Measurements from ENCODE around the gene TRMT1L. TPM values are rescaled to one million over a fixed set of nuclear protein-coding genes. Genes with fewer than 3 reads are reported as not detected.

Gene TRMT1L
- total RNA-seq, 1 donor from 2014 or later: 20.3 TPM

DNA sequence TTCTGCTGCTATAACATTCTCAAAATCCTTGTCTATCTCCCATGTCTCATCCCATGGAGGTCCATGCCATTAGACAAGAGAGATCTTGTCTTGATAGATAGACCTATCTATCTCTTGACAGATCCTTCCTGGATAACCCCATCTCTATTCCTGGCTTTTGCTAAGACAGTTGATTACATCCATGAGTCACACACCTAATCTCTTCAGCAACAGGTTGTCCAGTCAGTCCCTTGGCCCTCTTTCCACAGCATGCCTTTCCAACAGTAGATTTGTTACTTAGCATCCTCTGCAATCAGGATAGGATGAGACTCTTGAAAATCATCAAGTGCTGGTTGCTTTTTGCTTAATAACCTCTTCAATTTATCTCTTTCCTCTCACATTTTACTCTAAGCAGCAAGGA lies 46.6 kb downstream of the TRMT1L start:
- no peak for DNase-seq (ENCODE audit: low read depth)
- no peaks in the 10 kb centered on the region for H3K36me3 ChIP-seq (ENCODE audit: control insufficient read depth, insufficient read depth, low read length)
- TF ChIP-seq, protein P1, sequence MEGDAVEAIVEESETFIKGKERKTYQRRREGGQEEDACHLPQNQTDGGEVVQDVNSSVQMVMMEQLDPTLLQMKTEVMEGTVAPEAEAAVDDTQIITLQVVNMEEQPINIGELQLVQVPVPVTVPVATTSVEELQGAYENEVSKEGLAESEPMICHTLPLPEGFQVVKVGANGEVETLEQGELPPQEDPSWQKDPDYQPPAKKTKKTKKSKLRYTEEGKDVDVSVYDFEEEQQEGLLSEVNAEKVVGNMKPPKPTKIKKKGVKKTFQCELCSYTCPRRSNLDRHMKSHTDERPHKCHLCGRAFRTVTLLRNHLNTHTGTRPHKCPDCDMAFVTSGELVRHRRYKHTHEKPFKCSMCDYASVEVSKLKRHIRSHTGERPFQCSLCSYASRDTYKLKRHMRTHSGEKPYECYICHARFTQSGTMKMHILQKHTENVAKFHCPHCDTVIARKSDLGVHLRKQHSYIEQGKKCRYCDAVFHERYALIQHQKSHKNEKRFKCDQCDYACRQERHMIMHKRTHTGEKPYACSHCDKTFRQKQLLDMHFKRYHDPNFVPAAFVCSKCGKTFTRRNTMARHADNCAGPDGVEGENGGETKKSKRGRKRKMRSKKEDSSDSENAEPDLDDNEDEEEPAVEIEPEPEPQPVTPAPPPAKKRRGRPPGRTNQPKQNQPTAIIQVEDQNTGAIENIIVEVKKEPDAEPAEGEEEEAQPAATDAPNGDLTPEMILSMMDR (IDR thresholded peaks at IDR 0.05; ENCODE audit: insufficient read depth, low read length, poor library complexity, severe bottlenecking): no peak
- H3K27me3 ChIP-seq (ENCODE audit: control insufficient read depth, insufficient read depth, low read length): no peaks in the 10 kb centered on the region
- H3K4me3 ChIP-seq (ENCODE audit: low read depth, low read length): no peak overlapping the region

DNA sequence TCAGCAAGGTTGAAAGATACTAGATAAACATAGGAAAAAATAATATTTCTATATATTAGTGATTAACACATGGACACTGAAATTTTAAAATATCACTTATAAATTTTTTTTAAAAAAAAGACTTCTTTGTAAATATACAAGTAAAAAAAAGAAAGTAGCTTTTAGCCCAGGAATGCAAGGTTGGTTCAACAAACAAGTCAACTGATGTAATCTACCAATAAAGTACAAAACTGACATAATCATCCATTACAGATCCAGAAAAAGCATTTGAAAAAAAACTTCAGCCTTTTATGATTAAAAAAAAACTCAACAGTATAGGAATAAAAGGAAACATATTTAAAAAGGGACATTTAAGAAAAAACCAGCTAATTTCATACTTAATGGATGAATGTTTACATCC lies 48.4 kb downstream of the TRMT1L start:
- Histone ChIP-seq H3K4me3 (ENCODE audit: low read depth, low read length) (no peak overlapping the region), H3K27me3 (ENCODE audit: control insufficient read depth, insufficient read depth, low read length) (no peaks in the 10 kb centered on the region), H3K36me3 (ENCODE audit: control insufficient read depth, insufficient read depth, low read length) (no peaks in the 10 kb centered on the region)
- no peak for DNase-seq (ENCODE audit: low read depth)
- TF ChIP-seq, protein P1 (IDR thresholded peaks at IDR 0.05; ENCODE audit: insufficient read depth, low read length, poor library complexity, severe bottlenecking): no peak

DNA sequence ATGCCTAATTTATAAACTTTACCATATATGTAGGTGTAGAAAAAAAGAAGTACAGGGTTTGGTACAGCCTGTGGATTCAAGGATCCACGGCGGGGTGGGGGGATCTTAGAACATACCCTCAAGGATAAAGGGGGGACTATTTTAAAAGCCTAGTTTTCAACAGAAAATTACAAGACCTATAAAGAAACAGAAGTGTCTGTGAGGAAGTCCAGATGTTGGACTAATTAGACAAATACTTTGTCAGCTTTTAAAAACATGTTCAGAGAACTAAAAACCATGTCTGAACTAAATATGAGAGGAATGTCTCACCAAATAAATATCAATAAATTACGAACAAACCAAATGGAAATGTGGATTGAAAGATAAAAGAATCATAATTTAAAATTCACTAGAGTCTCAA lies 51.6 kb downstream of the TRMT1L start:
- H3K36me3 ChIP-seq (ENCODE audit: control insufficient read depth, insufficient read depth, low read length): no peaks in the 10 kb centered on the region
- TF ChIP-seq, protein P1 (IDR thresholded peaks at IDR 0.05; ENCODE audit: insufficient read depth, low read length, poor library complexity, severe bottlenecking): no peak
- no peak overlapping the region for H3K4me3 ChIP-seq (ENCODE audit: low read depth, low read length)
- DNase-seq (ENCODE audit: low read depth): no peak
- H3K27me3 ChIP-seq (ENCODE audit: control insufficient read depth, insufficient read depth, low read length): no peaks in the 10 kb centered on the region

DNA sequence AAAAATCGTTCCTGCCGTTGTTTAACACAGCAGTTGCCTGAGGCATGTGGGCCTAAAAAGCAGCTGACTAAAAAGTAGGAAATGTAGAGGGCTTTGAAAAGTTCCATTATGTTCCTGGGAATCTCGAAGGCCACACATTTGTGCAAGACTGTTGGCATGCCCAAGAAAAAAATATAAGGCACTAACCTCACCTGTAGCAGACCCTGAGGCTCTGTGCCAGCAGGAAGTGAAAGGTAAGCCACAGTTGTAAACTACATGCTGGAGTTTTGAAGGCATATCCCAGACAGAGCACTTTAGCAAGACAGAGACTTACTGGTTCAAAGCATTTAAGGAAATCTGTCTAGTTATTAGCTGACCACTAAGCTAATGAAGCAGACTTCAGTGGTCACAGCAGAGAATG lies 52.7 kb downstream of the TRMT1L start:
- H3K27me3 ChIP-seq (ENCODE audit: control insufficient read depth, insufficient read depth, low read length): no peaks in the 10 kb centered on the region
- DNase-seq (ENCODE audit: low read depth): no peak
- TF ChIP-seq, protein P1 (IDR thresholded peaks at IDR 0.05; ENCODE audit: insufficient read depth, low read length, poor library complexity, severe bottlenecking): no peak
- H3K36me3 ChIP-seq (ENCODE audit: control insufficient read depth, insufficient read depth, low read length): no peaks in the 10 kb centered on the region
- no peak overlapping the region for H3K4me3 ChIP-seq (ENCODE audit: low read depth, low read length)

DNA sequence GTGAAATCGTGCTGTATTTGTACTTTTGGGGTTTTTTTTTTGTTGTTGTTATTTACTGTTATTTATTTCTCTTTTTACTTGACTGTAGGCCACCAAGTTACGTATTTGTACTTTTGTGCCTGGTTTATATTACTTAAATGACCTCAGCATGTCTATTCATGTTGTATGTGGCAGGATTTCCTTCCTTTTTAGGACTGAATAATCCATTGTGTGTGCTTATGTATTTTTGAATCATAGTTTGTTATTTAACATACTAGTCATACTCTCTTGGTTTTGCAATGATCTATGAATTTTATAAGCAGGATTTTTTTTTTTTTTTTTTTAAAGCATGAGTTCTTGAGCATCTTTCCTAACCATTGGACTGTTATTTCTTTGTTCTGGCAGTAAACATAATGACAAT lies 60.2 kb downstream of the TRMT1L start:
- H3K27me3 ChIP-seq (ENCODE audit: control insufficient read depth, insufficient read depth, low read length): no peaks in the 10 kb centered on the region
- DNase-seq (ENCODE audit: low read depth): no peak
- H3K4me3 ChIP-seq (ENCODE audit: low read depth, low read length): no peak overlapping the region
- TF ChIP-seq, protein P1 (IDR thresholded peaks at IDR 0.05; ENCODE audit: insufficient read depth, low read length, poor library complexity, severe bottlenecking): no peak
- no peaks in the 10 kb centered on the region for H3K36me3 ChIP-seq (ENCODE audit: control insufficient read depth, insufficient read depth, low read length)

DNA sequence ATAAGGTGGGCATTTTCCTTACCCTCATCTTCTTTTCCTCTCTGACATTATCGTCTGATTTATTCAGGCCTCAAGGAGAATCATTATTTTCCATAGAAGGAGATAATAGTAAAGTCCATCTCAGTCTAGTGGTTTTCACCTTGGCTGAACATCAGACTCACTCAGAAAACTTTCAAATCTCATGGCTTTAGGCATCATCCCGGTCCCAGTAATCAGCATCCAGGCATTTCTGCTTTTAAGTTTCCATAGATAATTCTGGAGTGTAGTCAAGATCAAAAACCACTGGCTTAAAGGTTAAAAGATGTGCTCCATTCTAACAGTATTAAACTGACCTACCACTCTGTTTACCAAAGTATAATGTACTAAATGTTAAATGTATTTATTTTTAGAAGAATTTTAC lies 62.0 kb downstream of the TRMT1L start:
- Histone ChIP-seq H3K4me3 (ENCODE audit: low read depth, low read length) (no peak overlapping the region), H3K27me3 (ENCODE audit: control insufficient read depth, insufficient read depth, low read length) (no peaks in the 10 kb centered on the region), H3K36me3 (ENCODE audit: control insufficient read depth, insufficient read depth, low read length) (no peaks in the 10 kb centered on the region)
- TF ChIP-seq, protein P1 (IDR thresholded peaks at IDR 0.05; ENCODE audit: insufficient read depth, low read length, poor library complexity, severe bottlenecking): no peak
- DNase-seq (ENCODE audit: low read depth): no peak
